ENCODE data around the gene BTNL3. TPM values are rescaled to one million over a fixed set of nuclear protein-coding genes. Genes with fewer than 3 reads are reported as not detected.

The BTNL3 gene
- total and polyA plus RNA-seq, 8 donors: 0.08 to 0.42 (median 0.20) TPM; not detected in 4

DNA sequence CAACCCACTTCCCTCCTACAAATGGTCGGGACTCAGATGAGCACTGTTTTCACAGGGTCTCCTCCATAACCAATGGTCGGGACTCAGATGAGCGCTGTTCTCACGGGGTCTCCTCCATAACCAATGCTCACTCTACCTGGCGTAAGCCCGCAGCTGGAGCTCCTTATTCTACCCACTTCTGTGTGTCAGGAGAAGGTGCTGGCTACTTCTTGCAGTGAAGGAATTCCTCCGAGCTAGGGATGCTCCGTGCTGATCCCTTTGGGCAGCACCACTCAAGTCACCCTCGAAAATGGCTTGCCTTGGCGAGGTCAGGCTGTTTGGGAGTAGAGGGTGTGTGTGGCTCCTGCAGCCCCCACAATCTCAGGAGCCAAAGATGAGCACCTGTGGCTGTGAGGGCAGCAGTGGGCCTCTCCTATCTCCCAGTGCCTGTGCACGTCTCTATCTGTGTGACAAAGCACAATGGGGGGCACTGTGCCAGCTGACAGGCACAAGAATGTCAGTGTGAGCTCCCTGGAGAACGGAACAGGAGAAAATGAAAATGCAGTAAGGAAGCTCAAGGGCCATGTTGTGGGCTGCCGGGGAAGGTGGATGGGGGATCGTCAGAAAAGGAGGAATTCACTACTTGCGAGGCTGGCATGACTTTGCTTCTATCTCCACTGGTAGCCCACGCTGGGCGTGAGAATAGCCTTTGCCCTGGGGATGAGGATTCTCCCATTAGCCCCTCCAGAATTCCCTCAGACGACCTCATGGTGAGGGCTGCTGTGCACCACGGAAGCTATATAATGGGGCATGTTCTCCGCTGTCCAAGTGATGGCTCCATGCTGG lies 47.6 kb downstream of the BTNL3 start:
- Histone ChIP-seq H3K4me3 (no peak overlapping the region), H3K4me1 (no peaks in the 10 kb centered on the region), H3K9me3 (no peaks in the 10 kb centered on the region), H3K27me3 (peaks cover 0 to 38% of the 10 kb centered on the region in 2 donors), H3K36me3 (no peaks in the 10 kb centered on the region), H3K27ac (no peak overlapping the region)
- DNase-seq (no peak), ATAC-seq (no peak)
- no peak for TF ChIP-seq CTCF (IDR thresholded peaks at IDR 0.05)
- intact Hi-C loops (cut with DNase I): no loop called here

DNA sequence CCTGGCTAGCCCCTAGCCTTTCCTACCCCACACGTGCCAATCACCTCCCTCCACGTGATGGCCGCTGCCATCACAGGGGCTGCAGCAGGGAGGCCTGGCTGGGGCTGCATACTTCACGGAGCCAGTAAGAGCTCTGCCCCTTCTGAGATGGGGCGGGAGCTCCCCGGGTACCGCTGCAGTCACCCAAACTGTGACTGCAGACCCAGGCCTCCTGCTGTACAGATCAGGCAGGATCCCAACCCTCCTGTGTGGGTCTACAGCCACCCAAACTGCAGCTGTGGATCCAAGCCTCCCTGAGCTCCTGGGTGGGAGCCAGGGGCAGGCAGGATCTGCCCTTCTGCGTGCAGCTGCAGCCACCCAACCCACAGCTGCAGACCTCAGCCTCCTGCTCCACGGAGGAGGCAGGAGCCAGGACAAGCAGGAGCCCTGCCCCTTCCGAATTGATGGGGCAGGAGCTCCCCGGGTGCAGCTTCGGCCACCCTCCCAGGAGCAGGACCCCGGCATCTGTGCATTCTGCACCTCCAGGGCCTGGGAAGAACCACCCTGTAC lies 48.2 kb downstream of the BTNL3 start:
- no peaks in the 10 kb centered on the region for H3K4me1 ChIP-seq
- ATAC-seq: no peak
- H3K9me3 ChIP-seq: no peaks in the 10 kb centered on the region
- H3K36me3 ChIP-seq: no peaks in the 10 kb centered on the region
- no peak overlapping the region for H3K4me3 ChIP-seq
- H3K27ac ChIP-seq: no peak overlapping the region
- H3K27me3 ChIP-seq: peaks cover 0 to 43% of the 10 kb centered on the region in 2 donors
- intact Hi-C loops (cut with DNase I): no loop called here
- no peak for DNase-seq
- no peak for TF ChIP-seq CTCF (IDR thresholded peaks at IDR 0.05)

- intact Hi-C loops (cut with DNase I): no loop called here
- no peak overlapping the region for H3K27ac ChIP-seq
- H3K9me3 ChIP-seq: no peaks in the 10 kb centered on the region
- ATAC-seq: no peak
- TF ChIP-seq CTCF (IDR thresholded peaks at IDR 0.05): no peak
- no peak for DNase-seq
- peaks cover 0 to 48% of the 10 kb centered on the region in 2 donors for H3K27me3 ChIP-seq
- H3K36me3 ChIP-seq: no peaks in the 10 kb centered on the region
- H3K4me3 ChIP-seq: no peak overlapping the region
- no peaks in the 10 kb centered on the region for H3K4me1 ChIP-seq
These were observed 48.8 kb downstream of the BTNL3 start for GRCh38 chr5:181037365-181037861.

DNA sequence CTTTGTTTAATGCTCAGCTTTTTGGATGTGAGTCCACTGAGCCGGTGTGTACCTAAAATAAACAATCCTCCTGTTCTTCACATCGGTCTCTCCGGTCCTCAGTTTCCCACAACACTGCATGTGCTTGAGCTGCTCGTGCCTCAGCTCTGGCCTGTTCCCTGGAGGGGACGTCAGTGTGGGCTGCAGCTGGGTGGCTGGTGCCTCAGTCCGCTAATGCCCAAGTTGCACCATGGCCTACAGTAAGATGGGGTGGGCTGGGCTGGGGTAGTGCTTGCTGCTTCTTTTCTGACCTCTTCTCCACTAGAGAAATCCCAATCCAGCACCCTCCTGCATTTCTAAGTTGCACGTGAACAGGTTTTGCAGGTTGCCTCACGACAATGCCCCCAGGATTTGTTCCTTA lies 50.8 kb downstream of the BTNL3 start:
- DNase-seq (no peak), ATAC-seq (no peak)
- H3K9me3 ChIP-seq: no peaks in the 10 kb centered on the region
- no peak for TF ChIP-seq CTCF (IDR thresholded peaks at IDR 0.05)
- peaks cover 0 to 53% of the 10 kb centered on the region in 2 donors for H3K27me3 ChIP-seq
- H3K36me3 ChIP-seq: no peaks in the 10 kb centered on the region
- peak overlapping the region in 1 of 2 donors; percentile 61 for H3K27ac ChIP-seq
- no peaks in the 10 kb centered on the region for H3K4me1 ChIP-seq
- no peak overlapping the region for H3K4me3 ChIP-seq
- intact Hi-C loops (cut with DNase I): no loop called here

GRCh38 chr5:181039931-181040630 lies 51.4 kb downstream of the BTNL3 start, which contains the start of gene BTNL9:
BTNL9 (plus strand) TSS chr5:181040266; CDS start chr5:181045490, 5,224 bp downstream.
- H3K27me3 ChIP-seq: peaks cover 0 to 56% of the 10 kb centered on the region in 2 donors
- ATAC-seq (no peak), DNase-seq (no peak)
- no peaks in the 10 kb centered on the region for H3K36me3 ChIP-seq
- intact Hi-C loops (cut with DNase I): no loop called here
- H3K4me3 ChIP-seq: peak within 1 kb of the TSS in 1 of 2 donors; percentile 30
- no peaks in the 10 kb centered on the region for H3K9me3 ChIP-seq
- H3K27ac ChIP-seq: peak within 1 kb of the TSS in 1 of 2 donors; percentile 61
- H3K4me1 ChIP-seq: no peaks in the 10 kb centered on the region
- TF ChIP-seq CTCF (IDR thresholded peaks at IDR 0.05): no peak

Data from left lung (tissue), 10 donors.